Measurements from ENCODE around the gene PCMT1. TPM values are rescaled to one million over a fixed set of nuclear protein-coding genes. Genes with fewer than 3 reads are reported as not detected.

The PCMT1 gene
- total and polyA plus RNA-seq, 9 of the 15 experiments (the other 6 are each of a cell fraction or from before 2014, with no cell fraction given) = 217 to 541 (median 327) TPM

DNA sequence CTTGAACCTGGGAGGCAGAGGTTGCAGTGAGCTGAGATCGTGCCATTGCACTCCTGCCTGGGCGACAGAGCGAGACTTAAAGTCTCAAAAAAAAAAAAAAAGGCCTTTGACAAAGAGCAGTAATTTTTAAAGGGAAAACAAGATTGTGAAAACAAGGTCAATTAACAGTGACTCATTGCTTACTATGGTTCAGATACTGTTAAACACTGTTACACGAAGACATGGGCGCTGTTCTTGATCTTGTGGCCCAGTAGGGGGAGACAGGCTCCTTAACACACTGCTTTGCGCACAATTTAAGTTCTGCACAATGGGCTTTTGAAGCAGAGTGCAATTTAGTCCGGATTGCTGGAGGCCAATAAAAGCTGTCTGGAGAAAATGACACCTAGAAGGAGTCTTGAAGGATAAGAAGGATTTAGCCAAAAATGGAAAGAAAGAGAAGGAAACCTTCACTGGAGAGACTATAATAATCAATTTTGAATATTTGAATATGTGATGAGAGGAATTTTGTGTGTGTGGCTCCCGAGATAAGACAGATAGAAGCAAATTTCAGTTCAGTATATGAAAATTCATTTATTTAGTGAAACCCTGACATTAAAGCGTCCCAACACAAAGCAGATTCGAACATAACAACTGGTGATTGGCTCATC lies 25.6 kb upstream of the PCMT1 start (continued):
- TF ChIP-seq ZNF395 (CRISPR knock-in tag; IDR thresholded peaks at IDR 0.05) (no peak), POLR3G (IDR thresholded peaks at IDR 0.05; ENCODE audit: extremely low read depth, insufficient read length, insufficient replicate concordance) (no peak), ZC3H8 (IDR thresholded peaks at IDR 0.05) (no peak), ZNF384 (IDR thresholded peaks at IDR 0.05; ENCODE audit: low read depth, low read length) (peak; percentile 52; the same call in 1 of the 2 replicates), PPARD (CRISPR knock-in tag; IDR thresholded peaks at IDR 0.05) (no peak), WHSC1 (IDR thresholded peaks at IDR 0.05; ENCODE audit: low read length) (no peak), GTF2A2 (tag; IDR thresholded peaks at IDR 0.05) (no peak), EP300 (IDR thresholded peaks at IDR 0.05; ENCODE audit: low read length) (no peak), ZNF143 (CRISPR knock-in tag; IDR thresholded peaks at IDR 0.05) (no peak), TEAD1 (CRISPR knock-in tag; IDR thresholded peaks at IDR 0.05) (0 out of 4 replicates have a peak, but pooled peaks of 1 of the 2 experiments have one; percentile 59), CEBPG (CRISPR knock-in tag; IDR thresholded peaks at IDR 0.05) (peak; percentile 43; the same call in 1 of the 2 replicates), CEBPG (tag; conservative IDR thresholded peaks at IDR 0.05 in 1 of 2, IDR thresholded peaks at IDR 0.05 in 1 of 2) (no peak), TSC22D4 (tag; IDR thresholded peaks at IDR 0.05) (no peak), POLR3A (IDR thresholded peaks at IDR 0.05; ENCODE audit: borderline replicate concordance, extremely low read depth, insufficient read depth, insufficient read length) (no peak), CREM (IDR thresholded peaks at IDR 0.05; ENCODE audit: low read depth) (peak; percentile 67; the same call in 1 of the 2 replicates), ZBTB11 (CRISPR knock-in tag; IDR thresholded peaks at IDR 0.05) (no peak), HOXB6 (CRISPR knock-in tag; IDR thresholded peaks at IDR 0.05; ENCODE audit: borderline replicate concordance) (no peak), RB1 (IDR thresholded peaks at IDR 0.05; ENCODE audit: low read depth) (peak; percentile 62; the same call in 1 of the 2 replicates), TAL1 (IDR thresholded peaks at IDR 0.05) (0 out of 2 replicates have a peak, but pooled peaks have one; percentile 12)
- TF ChIP-seq, protein P1, sequence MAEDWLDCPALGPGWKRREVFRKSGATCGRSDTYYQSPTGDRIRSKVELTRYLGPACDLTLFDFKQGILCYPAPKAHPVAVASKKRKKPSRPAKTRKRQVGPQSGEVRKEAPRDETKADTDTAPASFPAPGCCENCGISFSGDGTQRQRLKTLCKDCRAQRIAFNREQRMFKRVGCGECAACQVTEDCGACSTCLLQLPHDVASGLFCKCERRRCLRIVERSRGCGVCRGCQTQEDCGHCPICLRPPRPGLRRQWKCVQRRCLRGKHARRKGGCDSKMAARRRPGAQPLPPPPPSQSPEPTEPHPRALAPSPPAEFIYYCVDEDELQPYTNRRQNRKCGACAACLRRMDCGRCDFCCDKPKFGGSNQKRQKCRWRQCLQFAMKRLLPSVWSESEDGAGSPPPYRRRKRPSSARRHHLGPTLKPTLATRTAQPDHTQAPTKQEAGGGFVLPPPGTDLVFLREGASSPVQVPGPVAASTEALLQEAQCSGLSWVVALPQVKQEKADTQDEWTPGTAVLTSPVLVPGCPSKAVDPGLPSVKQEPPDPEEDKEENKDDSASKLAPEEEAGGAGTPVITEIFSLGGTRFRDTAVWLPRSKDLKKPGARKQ (CRISPR knock-in tag; IDR thresholded peaks at IDR 0.05) = no peak; the same call in 1 of the 2 replicates
